Measurements from ENCODE around the gene ZNF554.
A peak's percentile ranks its signal among the peaks of the same experiment; 100 is the strongest.

Gene ZNF554

GRCh38 chr19:2819540-2820111, at the start of gene ZNF554:
TSS of gene ZNF554 (plus strand) at chr19:2819868. CDS start at chr19:2820072, 204 bp downstream.
- DNase-seq = peak; percentile 85

GRCh38 chr19:2770055-2771013, 49.3 kb upstream of the ZNF554 start:
- DNase-seq = no peak

GRCh38 chr19:2771786-2772674, 47.6 kb upstream of the ZNF554 start:
- no peak for DNase-seq

- DNase-seq = no peak
Measured at GRCh38 chr19:2774083-2774679, 45.5 kb upstream of the ZNF554 start.

GRCh38 chr19:2774953-2775555, 44.6 kb upstream of the ZNF554 start:
- no peak for DNase-seq

- DNase-seq = peak; percentile 25
Measured at GRCh38 chr19:2775556-2776430, 43.9 kb upstream of the ZNF554 start.

GRCh38 chr19:2777952-2778683, 41.5 kb upstream of the ZNF554 start:
- no peak for DNase-seq

- no peak for DNase-seq
Measured at GRCh38 chr19:2779121-2779740, 40.4 kb upstream of the ZNF554 start.

GRCh38 chr19:2780284-2780683, 39.4 kb upstream of the ZNF554 start:
- DNase-seq = no peak

GRCh38 chr19:2782329-2782935, 37.2 kb upstream of the ZNF554 start:
- DNase-seq = no peak

- peak; percentile 98 for DNase-seq
Measured at GRCh38 chr19:2782936-2783780, 36.5 kb upstream of the ZNF554 start, which contains the start of gene SGTA. TSS of gene SGTA (minus strand) at chr19:2783273. CDS start at chr19:2769068, 14,205 bp downstream.

GRCh38 chr19:2783781-2784145, 35.9 kb upstream of the ZNF554 start:
- no peak for DNase-seq

- peak; percentile 99 for DNase-seq
Measured at GRCh38 chr19:2785244-2785997, 34.2 kb upstream of the ZNF554 start, which contains the start of gene THOP1. TSS of gene THOP1 (plus strand) at chr19:2785503. CDS start at chr19:2785663, 160 bp downstream.

GRCh38 chr19:2787115-2787514, 32.6 kb upstream of the ZNF554 start:
- no peak for DNase-seq

GRCh38 chr19:2788237-2788636, 31.4 kb upstream of the ZNF554 start:
- no peak for DNase-seq

GRCh38 chr19:2790194-2790556, 29.5 kb upstream of the ZNF554 start:
- no peak for DNase-seq

- DNase-seq = no peak
Measured at GRCh38 chr19:2790557-2791271, 29.0 kb upstream of the ZNF554 start.

Measured in NCI-H226 (cell line).